H1 (cell line): ENCODE results near the gene KLHL35. TPM values are rescaled to one million over a fixed set of nuclear protein-coding genes. Genes with fewer than 3 reads are reported as not detected.

Experiments used
- CTCF ChIA-PET: fragments of 300-600 bp; sonication (Branson Sonifier 250); formaldehyde crosslinking; loops from one replicate; lab custom pipeline; 2021; ENCODE audit not compliant: partially characterized antibody; lab: Charles Lee
- POLR2A ChIA-PET: fragments of 300-600 bp; sonication (Branson Sonifier 250); formaldehyde crosslinking; loops from one replicate; lab custom pipeline; 2021; ENCODE audit warnings: inconsistent platforms; ENCODE audit not compliant: partially characterized antibody; lab: Charles Lee
- DNase-seq, 2 experiments: peaks; one replicate each; pipeline versions ENCODE4 v3.0.0 to v3.0.0-alpha.2; 2010 to 2022; ENCODE audit warnings: low spot score in 2 of 2, low read depth in 1 of 2, mixed read lengths in 1 of 2
- FAIRE-seq: peaks from 2 replicates; lab custom pipeline; 2011; peaks lifted over from hg19 to GRCh38; lab: Jason Lieb, UNC
- H2AFZ ChIP-seq: 2 replicates; pipeline ENCODE4 v1.8.1; 2012; ENCODE audit warnings: low read length, inconsistent platforms
- H2AK5ac ChIP-seq: 2 replicates; pipeline ENCODE4 v1.6.1; 2013; ENCODE audit warnings: low read depth, low read length
- H2BK120ac ChIP-seq: replicated peaks from 2 replicates; pipeline ENCODE3; 2013; ENCODE audit warnings: low read depth, low read length, inconsistent platforms
- H2BK12ac ChIP-seq: 2 replicates; pipeline ENCODE4 v1.6.1; 2013; ENCODE audit warnings: low read depth, low read length
- H2BK15ac ChIP-seq: 2 replicates; pipeline ENCODE4 v1.6.1; 2013; ENCODE audit warnings: low read length
- H2BK20ac ChIP-seq: 2 replicates; pipeline ENCODE4 v1.6.1; 2013; ENCODE audit warnings: low read length
- H2BK5ac ChIP-seq: 2 replicates; pipeline ENCODE4 v1.6.1; 2013; ENCODE audit warnings: low read depth, low read length
- H3K14ac ChIP-seq: 2 replicates; pipeline ENCODE4 v1.6.1; 2013; ENCODE audit warnings: inconsistent platforms; ENCODE audit not compliant: insufficient read length
- H3K18ac ChIP-seq: 2 replicates; pipeline ENCODE4 v1.6.1; 2013; ENCODE audit warnings: low read length; ENCODE audit errors: extremely low read depth
- H3K23ac ChIP-seq: 2 replicates; pipeline ENCODE4 v1.6.1; 2013; ENCODE audit warnings: inconsistent platforms; ENCODE audit not compliant: insufficient read length
- H3K23me2 ChIP-seq: 2 replicates; pipeline ENCODE4 v1.6.1; 2013; ENCODE audit warnings: low read depth, low read length
- H3K27ac ChIP-seq: 2 replicates; pipeline ENCODE4 v1.6.1; 2011; ENCODE audit warnings: low read depth, low read length, inconsistent platforms
- H3K27me3 ChIP-seq, 4 experiments: replicated peaks in 1 of 4; 1 replicate in 1 of 4; 2 replicates in 3 of 4; pipeline versions ENCODE4 v1.6.1 to v1.8.1; 2011 to 2013; ENCODE audit warnings: low read length in 3 of 4, mild to moderate bottlenecking in 3 of 4, inconsistent platforms in 2 of 4, mixed read lengths in 2 of 4, moderate library complexity in 1 of 4; ENCODE audit not compliant: control insufficient read depth in 3 of 4, insufficient read depth in 3 of 4; ENCODE audit errors: extremely low read depth in 1 of 4
- H3K36me3 ChIP-seq, 4 experiments: 2 replicates each; pipeline versions ENCODE4 v1.6.1 to v1.8.1; 2011 to 2013; ENCODE audit warnings: mild to moderate bottlenecking in 4 of 4, low read length in 3 of 4, moderate library complexity in 2 of 4, control low read depth in 1 of 4, inconsistent platforms in 1 of 4; ENCODE audit not compliant: insufficient read depth in 4 of 4, control insufficient read depth in 2 of 4
- H3K4ac ChIP-seq: replicated peaks from 2 replicates; pipeline ENCODE3; 2013; ENCODE audit warnings: low read length, low read depth, mixed read lengths, inconsistent platforms; ENCODE audit not compliant: insufficient read length
- H3K4me1 ChIP-seq, 4 experiments: replicated peaks in 1 of 4; 1 replicate in 1 of 4; 2 replicates in 3 of 4; pipeline versions ENCODE4 v1.6.1 to v1.8.1; 2011 to 2013; ENCODE audit warnings: low read length in 3 of 4, inconsistent platforms in 2 of 4, mixed read lengths in 1 of 4; ENCODE audit not compliant: insufficient read depth in 4 of 4, control insufficient read depth in 3 of 4
- H3K4me2 ChIP-seq, 2 experiments: 2 replicates each; pipeline versions ENCODE4 v1.6.1 to v1.8.1; 2011 to 2013; ENCODE audit warnings: low read depth in 2 of 2, low read length in 2 of 2, control low read depth in 1 of 2, inconsistent platforms in 1 of 2, mild to moderate bottlenecking in 1 of 2; ENCODE audit not compliant: insufficient read depth in 1 of 2
- H3K4me3 ChIP-seq, 4 experiments: fragments of 200-600, 300-600 bp in 1 of 4; sonication (generic), shearing (Covaris generic), sonication (Bioruptor Twin) in 1 of 4; 2 replicates each; pipeline versions ENCODE4 v1.5.1 to v1.8.1; 2011 to 2016; ENCODE audit warnings: low read length in 4 of 4, low read depth in 3 of 4, control low read depth in 2 of 4, inconsistent platforms in 2 of 4, mild to moderate bottlenecking in 2 of 4, mixed read lengths in 1 of 4, moderate library complexity in 1 of 4; ENCODE audit not compliant: insufficient read depth in 2 of 4; ENCODE audit errors: extremely low read depth in 1 of 4
- H3K56ac ChIP-seq: replicated peaks from 2 replicates; pipeline ENCODE3; 2013; ENCODE audit warnings: low read depth, mild to moderate bottlenecking, mixed read lengths, low read length, inconsistent platforms; ENCODE audit not compliant: insufficient read length
- H3K79me1 ChIP-seq: 2 replicates; pipeline ENCODE4 v1.6.1; 2013; ENCODE audit warnings: low read depth, low read length, control low read depth
- H3K79me2 ChIP-seq, 2 experiments: 2 replicates each; pipeline versions ENCODE4 v1.6.1 to v1.8.1; 2012 to 2013; ENCODE audit warnings: low read length in 2 of 2, mild to moderate bottlenecking in 2 of 2, inconsistent platforms in 1 of 2; ENCODE audit not compliant: insufficient read depth in 2 of 2, control insufficient read depth in 1 of 2
- H3K9ac ChIP-seq, 4 experiments: replicated peaks in 1 of 4; 1 replicate in 1 of 4; 2 replicates in 3 of 4; pipeline versions ENCODE4 v1.6.1 to v1.8.1; 2011 to 2013; ENCODE audit warnings: low read depth in 3 of 4, low read length in 3 of 4, control low read depth in 2 of 4, mild to moderate bottlenecking in 2 of 4, moderate library complexity in 2 of 4, inconsistent platforms in 1 of 4; ENCODE audit errors: extremely low read depth in 1 of 4
- H3K9me3 ChIP-seq, 2 experiments: 2 replicates each; pipeline versions ENCODE4 v1.6.1 to v1.8.1; 2012 to 2013; ENCODE audit warnings: mild to moderate bottlenecking in 2 of 2, moderate library complexity in 2 of 2, control low read depth in 1 of 2, inconsistent platforms in 1 of 2, low read depth in 1 of 2, low read length in 1 of 2, mixed read lengths in 1 of 2; ENCODE audit not compliant: insufficient read depth in 2 of 2
- H4K20me1 ChIP-seq, 2 experiments: replicated peaks in 1 of 2; 2 replicates each; pipeline versions ENCODE3 to v1.8.1; 2011 to 2013; ENCODE audit warnings: inconsistent platforms in 2 of 2, low read length in 2 of 2, mild to moderate bottlenecking in 1 of 2; ENCODE audit not compliant: insufficient read depth in 2 of 2, control insufficient read depth in 1 of 2
- H4K5ac ChIP-seq: 2 replicates; pipeline ENCODE4 v1.6.1; 2013; ENCODE audit warnings: low read length, low read depth, mixed read lengths, inconsistent platforms; ENCODE audit not compliant: insufficient read length
- H4K8ac ChIP-seq: 2 replicates; pipeline ENCODE4 v1.8.0; 2013; ENCODE audit warnings: mild to moderate bottlenecking, moderate library complexity, low read length, inconsistent platforms; ENCODE audit not compliant: insufficient read depth; ENCODE audit errors: extremely low read depth
- H4K91ac ChIP-seq: replicated peaks from 2 replicates; pipeline ENCODE3; 2013; ENCODE audit warnings: low read length, mixed read lengths, inconsistent platforms; ENCODE audit not compliant: insufficient read length
- HDAC6 ChIP-seq: IDR thresholded peaks from one replicate; pipeline ENCODE4 v1.7.1; 2012; ENCODE audit warnings: low read depth, mild to moderate bottlenecking, inconsistent platforms, low read length, moderate library complexity
- KDM5A ChIP-seq: fragments of 200-600 bp; IDR thresholded peaks from 2 replicates; pipeline ENCODE4 v1.7.1; 2012; ENCODE audit warnings: mild to moderate bottlenecking, low read length, inconsistent platforms, mixed read lengths
- RFX5 ChIP-seq: IDR thresholded peaks from 2 replicates; pipeline ENCODE4 v1.6.1; 2011; ENCODE audit warnings: low read depth, low read length, improper control_type of control experiment, borderline replicate concordance
- SIRT6 ChIP-seq: IDR thresholded peaks from one replicate; pipeline ENCODE4 v1.7.1; 2012; ENCODE audit warnings: low read length, inconsistent platforms
- WGBS, 2 experiments: shearing (Covaris generic) in 1 of 2; methylation state at CpG; one replicate each; pipeline versions ENCODE4 v1.1.6 to v1.1.7; 2013 to 2015; ENCODE audit warnings: low lambda C conversion rate in 2 of 2, mixed read lengths in 2 of 2, inconsistent platforms in 1 of 2, low coverage in 1 of 2, missing lambda C conversion rate in 1 of 2; ENCODE audit not compliant: insufficient replicate concordance in 2 of 2, insufficient coverage in 1 of 2, insufficient read length in 1 of 2; ENCODE audit errors: extremely low coverage in 1 of 2, missing lambda C conversion rate in 1 of 2; 5-methylcytosine and 5-hydroxymethylcytosine counted together
- polyA plus RNA-seq, 7 experiments: library from polyadenylated mRNA; depleted of rRNA in 3 of 7; stranded (reverse) in 5 of 7; unstranded in 2 of 7; fragments of >200 nt in 5 of 7; fragments of 200-250 nt in 2 of 7; gene quantifications; 1 replicate in 5 of 7; 2 replicates in 1 of 7; 4 replicates in 1 of 7; pipeline versions ENCODE4 v1.2.1 to v1.2.3, GENCODE V29; 2011 to 2013; ENCODE audit warnings: missing spikeins in 2 of 7, mixed read lengths in 2 of 7
- total RNA-seq: library from RNA; stranded (reverse); fragmentation: NEBNext Ultra II Directional; extraction: Animal tissue kit (Norgen Biotek cat#: 25700); gene quantifications from 2 replicates; pipeline ENCODE4 v1.2.1, GENCODE V29; 2021

KLHL35 gene
- total and polyA plus RNA-seq, 2 of the 8 experiments (the other 6 are each of a cell fraction or from before 2014, with no cell fraction given) = 0.35 to 0.41 TPM

- Histone ChIP-seq H2BK5ac (no peak overlapping the region; the same call in 1 of the 2 replicates), H4K91ac (no peak overlapping the region), H3K79me1 (no peaks in the 10 kb centered on the region), H3K4me1 (peaks cover 0 to 24% (median 12%) of the 10 kb centered on the region in 4 experiments; a peak in 6 of 7 replicates), H3K14ac (no peak overlapping the region), H3K9ac (no peak overlapping the region), H3K23me2 (peaks cover 8% of the 10 kb centered on the region; the same call in 1 of the 2 replicates), H3K36me3 (peaks cover 0 to 14% (median 0%) of the 10 kb centered on the region in 4 experiments; a peak in 3 of 8 replicates), H3K56ac (no peak overlapping the region), H4K5ac (no peak overlapping the region), H3K79me2 (no peaks in the 10 kb centered on the region), H2BK12ac (no peak overlapping the region), H3K27me3 (peaks cover 34 to 50% (median 44%) of the 10 kb centered on the region in 4 experiments), H2BK15ac (no peak overlapping the region), H2BK20ac (no peak overlapping the region), H3K4me3 (no peak overlapping the region), H2AFZ (no peak overlapping the region), H4K8ac (no peak overlapping the region), H3K4me2 (no peak overlapping the region), H4K20me1 (peaks cover 4 to 5% of the 10 kb centered on the region in 2 experiments), H3K23ac (no peak overlapping the region), H3K4ac (no peak overlapping the region), H3K18ac (no peak overlapping the region), H3K9me3 (peaks cover 6 to 11% of the 10 kb centered on the region in 2 experiments; a peak in 3 of 4 replicates), H3K27ac (no peak overlapping the region), H2AK5ac (no peak overlapping the region), H2BK120ac (no peak overlapping the region)
- 91% methylated on average over 4 of the region's 4 CpGs; no CpG with 5 or more reads in 1 of the 2 experiments for WGBS, 2 experiments
- no peak for DNase-seq
- POLR2A ChIA-PET = interaction anchor here (0.8 to 27.9 kb wide), 6 partner anchors 20 to 142 kb away, joined by 3 to 570 read pairs (median 3); partner anchors contain the start of genes RPS3 and SERPINH1
- TF ChIP-seq KDM5A (no peak), SIRT6 (no peak), RFX5 (no peak), HDAC6 (no peak)
- FAIRE-seq = no peak
- CTCF ChIA-PET = interaction anchor here (1.1 to 13.1 kb wide), 14 partner anchors 8 to 187 kb away, joined by 3 to 133 read pairs (median 5); partner anchors contain the start of gene GDPD5
Measured at GRCh38 chr11:75434051-75434450, 1.0 kb upstream of the KLHL35 start.
